H1 (cell line): ENCODE data around the gene ZBTB16. TPM values are rescaled to one million over a fixed set of nuclear protein-coding genes. Genes with fewer than 3 reads are reported as not detected.

Source experiments
- CTCF ChIA-PET: fragments of 300-600 bp; sonication (Branson Sonifier 250); formaldehyde crosslinking; loops from one replicate; lab custom pipeline; 2021; ENCODE audit not compliant: partially characterized antibody; lab: Charles Lee
- POLR2A ChIA-PET: fragments of 300-600 bp; sonication (Branson Sonifier 250); formaldehyde crosslinking; loops from one replicate; lab custom pipeline; 2021; ENCODE audit warnings: inconsistent platforms; ENCODE audit not compliant: partially characterized antibody; lab: Charles Lee
- DNase-seq, 2 experiments: peaks; one replicate each; pipeline versions ENCODE4 v3.0.0 to v3.0.0-alpha.2; 2010 to 2022; ENCODE audit warnings: low spot score in 2 of 2, low read depth in 1 of 2, mixed read lengths in 1 of 2
- FAIRE-seq: peaks from 2 replicates; lab custom pipeline; 2011; peaks lifted over from hg19 to GRCh38; lab: Jason Lieb, UNC
- H2AFZ ChIP-seq: 2 replicates; pipeline ENCODE4 v1.8.1; 2012; ENCODE audit warnings: low read length, inconsistent platforms
- H2AK5ac ChIP-seq: 2 replicates; pipeline ENCODE4 v1.6.1; 2013; ENCODE audit warnings: low read depth, low read length
- H2BK120ac ChIP-seq: replicated peaks from 2 replicates; pipeline ENCODE3; 2013; ENCODE audit warnings: low read depth, low read length, inconsistent platforms
- H2BK12ac ChIP-seq: 2 replicates; pipeline ENCODE4 v1.6.1; 2013; ENCODE audit warnings: low read depth, low read length
- H2BK15ac ChIP-seq: 2 replicates; pipeline ENCODE4 v1.6.1; 2013; ENCODE audit warnings: low read length
- H2BK20ac ChIP-seq: 2 replicates; pipeline ENCODE4 v1.6.1; 2013; ENCODE audit warnings: low read length
- H2BK5ac ChIP-seq: 2 replicates; pipeline ENCODE4 v1.6.1; 2013; ENCODE audit warnings: low read depth, low read length
- H3K14ac ChIP-seq: 2 replicates; pipeline ENCODE4 v1.6.1; 2013; ENCODE audit warnings: inconsistent platforms; ENCODE audit not compliant: insufficient read length
- H3K18ac ChIP-seq: 2 replicates; pipeline ENCODE4 v1.6.1; 2013; ENCODE audit warnings: low read length; ENCODE audit errors: extremely low read depth
- H3K23ac ChIP-seq: 2 replicates; pipeline ENCODE4 v1.6.1; 2013; ENCODE audit warnings: inconsistent platforms; ENCODE audit not compliant: insufficient read length
- H3K23me2 ChIP-seq: 2 replicates; pipeline ENCODE4 v1.6.1; 2013; ENCODE audit warnings: low read depth, low read length
- H3K27ac ChIP-seq: 2 replicates; pipeline ENCODE4 v1.6.1; 2011; ENCODE audit warnings: low read depth, low read length, inconsistent platforms
- H3K27me3 ChIP-seq, 4 experiments: replicated peaks in 1 of 4; 1 replicate in 1 of 4; 2 replicates in 3 of 4; pipeline versions ENCODE4 v1.6.1 to v1.8.1; 2011 to 2013; ENCODE audit warnings: low read length in 3 of 4, mild to moderate bottlenecking in 3 of 4, inconsistent platforms in 2 of 4, mixed read lengths in 2 of 4, moderate library complexity in 1 of 4; ENCODE audit not compliant: control insufficient read depth in 3 of 4, insufficient read depth in 3 of 4; ENCODE audit errors: extremely low read depth in 1 of 4
- H3K36me3 ChIP-seq, 4 experiments: 2 replicates each; pipeline versions ENCODE4 v1.6.1 to v1.8.1; 2011 to 2013; ENCODE audit warnings: mild to moderate bottlenecking in 4 of 4, low read length in 3 of 4, moderate library complexity in 2 of 4, control low read depth in 1 of 4, inconsistent platforms in 1 of 4; ENCODE audit not compliant: insufficient read depth in 4 of 4, control insufficient read depth in 2 of 4
- H3K4ac ChIP-seq: replicated peaks from 2 replicates; pipeline ENCODE3; 2013; ENCODE audit warnings: low read length, low read depth, mixed read lengths, inconsistent platforms; ENCODE audit not compliant: insufficient read length
- H3K4me1 ChIP-seq, 4 experiments: replicated peaks in 1 of 4; 1 replicate in 1 of 4; 2 replicates in 3 of 4; pipeline versions ENCODE4 v1.6.1 to v1.8.1; 2011 to 2013; ENCODE audit warnings: low read length in 3 of 4, inconsistent platforms in 2 of 4, mixed read lengths in 1 of 4; ENCODE audit not compliant: insufficient read depth in 4 of 4, control insufficient read depth in 3 of 4
- H3K4me2 ChIP-seq, 2 experiments: 2 replicates each; pipeline versions ENCODE4 v1.6.1 to v1.8.1; 2011 to 2013; ENCODE audit warnings: low read depth in 2 of 2, low read length in 2 of 2, control low read depth in 1 of 2, inconsistent platforms in 1 of 2, mild to moderate bottlenecking in 1 of 2; ENCODE audit not compliant: insufficient read depth in 1 of 2
- H3K4me3 ChIP-seq, 4 experiments: fragments of 200-600, 300-600 bp in 1 of 4; sonication (generic), shearing (Covaris generic), sonication (Bioruptor Twin) in 1 of 4; 2 replicates each; pipeline versions ENCODE4 v1.5.1 to v1.8.1; 2011 to 2016; ENCODE audit warnings: low read length in 4 of 4, low read depth in 3 of 4, control low read depth in 2 of 4, inconsistent platforms in 2 of 4, mild to moderate bottlenecking in 2 of 4, mixed read lengths in 1 of 4, moderate library complexity in 1 of 4; ENCODE audit not compliant: insufficient read depth in 2 of 4; ENCODE audit errors: extremely low read depth in 1 of 4
- H3K56ac ChIP-seq: replicated peaks from 2 replicates; pipeline ENCODE3; 2013; ENCODE audit warnings: low read depth, mild to moderate bottlenecking, mixed read lengths, low read length, inconsistent platforms; ENCODE audit not compliant: insufficient read length
- H3K79me1 ChIP-seq: 2 replicates; pipeline ENCODE4 v1.6.1; 2013; ENCODE audit warnings: low read depth, low read length, control low read depth
- H3K79me2 ChIP-seq, 2 experiments: 2 replicates each; pipeline versions ENCODE4 v1.6.1 to v1.8.1; 2012 to 2013; ENCODE audit warnings: low read length in 2 of 2, mild to moderate bottlenecking in 2 of 2, inconsistent platforms in 1 of 2; ENCODE audit not compliant: insufficient read depth in 2 of 2, control insufficient read depth in 1 of 2
- H3K9ac ChIP-seq, 4 experiments: replicated peaks in 1 of 4; 1 replicate in 1 of 4; 2 replicates in 3 of 4; pipeline versions ENCODE4 v1.6.1 to v1.8.1; 2011 to 2013; ENCODE audit warnings: low read depth in 3 of 4, low read length in 3 of 4, control low read depth in 2 of 4, mild to moderate bottlenecking in 2 of 4, moderate library complexity in 2 of 4, inconsistent platforms in 1 of 4; ENCODE audit errors: extremely low read depth in 1 of 4
- H3K9me3 ChIP-seq, 2 experiments: 2 replicates each; pipeline versions ENCODE4 v1.6.1 to v1.8.1; 2012 to 2013; ENCODE audit warnings: mild to moderate bottlenecking in 2 of 2, moderate library complexity in 2 of 2, control low read depth in 1 of 2, inconsistent platforms in 1 of 2, low read depth in 1 of 2, low read length in 1 of 2, mixed read lengths in 1 of 2; ENCODE audit not compliant: insufficient read depth in 2 of 2
- H4K20me1 ChIP-seq, 2 experiments: replicated peaks in 1 of 2; 2 replicates each; pipeline versions ENCODE3 to v1.8.1; 2011 to 2013; ENCODE audit warnings: inconsistent platforms in 2 of 2, low read length in 2 of 2, mild to moderate bottlenecking in 1 of 2; ENCODE audit not compliant: insufficient read depth in 2 of 2, control insufficient read depth in 1 of 2
- H4K5ac ChIP-seq: 2 replicates; pipeline ENCODE4 v1.6.1; 2013; ENCODE audit warnings: low read length, low read depth, mixed read lengths, inconsistent platforms; ENCODE audit not compliant: insufficient read length
- H4K8ac ChIP-seq: 2 replicates; pipeline ENCODE4 v1.8.0; 2013; ENCODE audit warnings: mild to moderate bottlenecking, moderate library complexity, low read length, inconsistent platforms; ENCODE audit not compliant: insufficient read depth; ENCODE audit errors: extremely low read depth
- H4K91ac ChIP-seq: replicated peaks from 2 replicates; pipeline ENCODE3; 2013; ENCODE audit warnings: low read length, mixed read lengths, inconsistent platforms; ENCODE audit not compliant: insufficient read length
- GABPA ChIP-seq: IDR thresholded peaks from 2 replicates; pipeline ENCODE4 v1.6.1; 2011; ENCODE audit warnings: mild to moderate bottlenecking, low read length, moderate library complexity, borderline replicate concordance; ENCODE audit not compliant: insufficient read depth
- HDAC2 ChIP-seq, 2 experiments: fragments of 300-600 bp in 1 of 2; sonication (generic) in 1 of 2; IDR thresholded peaks; 2 replicates each; pipeline ENCODE4 v1.6.1; 2011 to 2012; ENCODE audit warnings: low read depth in 2 of 2, low read length in 2 of 2, mild to moderate bottlenecking in 2 of 2, moderate library complexity in 2 of 2, borderline replicate concordance in 1 of 2, inconsistent platforms in 1 of 2
- HDAC6 ChIP-seq: IDR thresholded peaks from one replicate; pipeline ENCODE4 v1.7.1; 2012; ENCODE audit warnings: low read depth, mild to moderate bottlenecking, inconsistent platforms, low read length, moderate library complexity
- JUND ChIP-seq: IDR thresholded peaks from 2 replicates; pipeline ENCODE4 v1.6.1; 2011; ENCODE audit warnings: mild to moderate bottlenecking, improper control_type of control experiment, low read length
- MAX ChIP-seq: IDR thresholded peaks from 2 replicates; pipeline ENCODE4 v1.6.1; 2012; ENCODE audit warnings: inconsistent platforms
- POLR2A ChIP-seq, 2 experiments: IDR thresholded peaks; 1 replicate in 1 of 2; 2 replicates in 1 of 2; pipeline ENCODE4 v1.6.1; 2011; ENCODE audit warnings: low read depth in 2 of 2, low read length in 2 of 2, mild to moderate bottlenecking in 2 of 2; ENCODE audit errors: control extremely low read depth in 1 of 2
- RAD21 ChIP-seq, 2 experiments: IDR thresholded peaks in 1 of 2; conservative IDR thresholded peaks in 1 of 2; 2 replicates each; pipeline ENCODE4 v1.6.1; 2011; ENCODE audit warnings: low read depth in 2 of 2, low read length in 2 of 2, improper control_type of control experiment in 1 of 2, inconsistent platforms in 1 of 2, mild to moderate bottlenecking in 1 of 2, moderate library complexity in 1 of 2
- RXRA ChIP-seq: IDR thresholded peaks from 2 replicates; pipeline ENCODE4 v1.6.1; 2011; ENCODE audit warnings: low read depth, mild to moderate bottlenecking, low read length, moderate library complexity; ENCODE audit not compliant: insufficient read depth
- TBP ChIP-seq: IDR thresholded peaks from 2 replicates; pipeline ENCODE4 v1.6.1; 2011; ENCODE audit warnings: low read depth, low read length, improper control_type of control experiment
- TCF12 ChIP-seq: IDR thresholded peaks from 2 replicates; pipeline ENCODE4 v1.6.1; 2011; ENCODE audit warnings: low read depth, mild to moderate bottlenecking, low read length
- USF2 ChIP-seq: IDR thresholded peaks from 2 replicates; pipeline ENCODE4 v1.6.1; 2011; ENCODE audit warnings: low read length, improper control_type of control experiment
- ZNF274 ChIP-seq: IDR thresholded peaks from 2 replicates; pipeline ENCODE4 v1.7.0; 2012; ENCODE audit warnings: low read length, borderline replicate concordance; ENCODE audit errors: extremely low read depth
- WGBS, 2 experiments: shearing (Covaris generic) in 1 of 2; methylation state at CpG; one replicate each; pipeline versions ENCODE4 v1.1.6 to v1.1.7; 2013 to 2015; ENCODE audit warnings: low lambda C conversion rate in 2 of 2, mixed read lengths in 2 of 2, inconsistent platforms in 1 of 2, low coverage in 1 of 2, missing lambda C conversion rate in 1 of 2; ENCODE audit not compliant: insufficient replicate concordance in 2 of 2, insufficient coverage in 1 of 2, insufficient read length in 1 of 2; ENCODE audit errors: extremely low coverage in 1 of 2, missing lambda C conversion rate in 1 of 2; 5-methylcytosine and 5-hydroxymethylcytosine counted together
- polyA plus RNA-seq, 7 experiments: library from polyadenylated mRNA; depleted of rRNA in 3 of 7; stranded (reverse) in 5 of 7; unstranded in 2 of 7; fragments of >200 nt in 5 of 7; fragments of 200-250 nt in 2 of 7; gene quantifications; 1 replicate in 5 of 7; 2 replicates in 1 of 7; 4 replicates in 1 of 7; pipeline versions ENCODE4 v1.2.1 to v1.2.3, GENCODE V29; 2011 to 2013; ENCODE audit warnings: missing spikeins in 2 of 7, mixed read lengths in 2 of 7
- total RNA-seq: library from RNA; stranded (reverse); fragmentation: NEBNext Ultra II Directional; extraction: Animal tissue kit (Norgen Biotek cat#: 25700); gene quantifications from 2 replicates; pipeline ENCODE4 v1.2.1, GENCODE V29; 2021

The ZBTB16 gene
- total and polyA plus RNA-seq, 2 of the 8 experiments (the other 6 are each of a cell fraction or from before 2014, with no cell fraction given): 0.12 to 0.61 TPM

- no peak overlapping the region for H4K5ac ChIP-seq
- H3K4ac ChIP-seq: no peak overlapping the region
- no peak overlapping the region for H3K23ac ChIP-seq
- peaks cover 0 to 3% (median under 1%) of the 10 kb centered on the region in 4 experiments; a peak in 2 of 7 replicates for H3K4me1 ChIP-seq
- POLR2A ChIA-PET: no interaction called here
- no peaks in the 10 kb centered on the region for H3K9me3 ChIP-seq
- H3K27ac ChIP-seq: no peak overlapping the region
- no peak overlapping the region for H2BK20ac ChIP-seq
- no peak overlapping the region for H2BK15ac ChIP-seq
- CTCF ChIA-PET: interaction anchor here (0.8 to 1.3 kb wide), 2 partner anchors 74 to 155 kb away, joined by 3 read pairs; no protein-coding TSS in a partner anchor
- no peak overlapping the region for H3K56ac ChIP-seq
- no peak overlapping the region for H2BK5ac ChIP-seq
- no peak for DNase-seq
- H3K4me2 ChIP-seq: no peak overlapping the region
- no peak overlapping the region for H3K9ac ChIP-seq
- no peaks in the 10 kb centered on the region for H3K23me2 ChIP-seq
- no peak overlapping the region for H2AFZ ChIP-seq
- H4K20me1 ChIP-seq: no peaks in the 10 kb centered on the region
- no peaks in the 10 kb centered on the region for H3K27me3 ChIP-seq
- H3K14ac ChIP-seq: no peak overlapping the region
- H4K91ac ChIP-seq: no peak overlapping the region
- no peak overlapping the region for H4K8ac ChIP-seq
- 82% methylated on average over 3 of the region's 3 CpGs; no CpG with 5 or more reads in 1 of the 2 experiments for WGBS, 2 experiments
- no peaks in the 10 kb centered on the region for H3K79me2 ChIP-seq
- H3K4me3 ChIP-seq: no peak overlapping the region
- no peak overlapping the region for H2BK120ac ChIP-seq
- H3K79me1 ChIP-seq: no peaks in the 10 kb centered on the region
- H3K18ac ChIP-seq: no peak overlapping the region
- H2AK5ac ChIP-seq: no peak overlapping the region
- no peak overlapping the region for H2BK12ac ChIP-seq
- no peaks in the 10 kb centered on the region for H3K36me3 ChIP-seq
- FAIRE-seq: no peak
- TF ChIP-seq USF2 (no peak), TBP (no peak), TCF12 (no peak), GABPA (no peak), HDAC6 (no peak), HDAC2 (IDR thresholded peaks at IDR 0.05; ENCODE audit: borderline replicate concordance in 1 of 2, low read depth in 2 of 2, low read length in 2 of 2) (no peak), RXRA (no peak), MAX (no peak), POLR2A (IDR thresholded peaks at IDR 0.05; ENCODE audit: control extremely low read depth in 1 of 2, low read depth in 2 of 2, low read length in 2 of 2) (no peak), ZNF274 (no peak), JUND (no peak), RAD21 (IDR thresholded peaks at IDR 0.05 in 1 of 2, conservative IDR thresholded peaks at IDR 0.05 in 1 of 2; ENCODE audit: low read depth in 2 of 2, low read length in 2 of 2) (no peak)
Measured at GRCh38 chr11:114105611-114106010, 46.1 kb downstream of the ZBTB16 start.
